H9 (cell line): ENCODE data around the gene MYO1D. TPM values are rescaled to one million over a fixed set of nuclear protein-coding genes. Genes with fewer than 3 reads are reported as not detected.

Experiments used
- DNase-seq: peaks from one replicate; pipeline ENCODE4 v3.0.0-alpha.2; 2017
- H2AFZ ChIP-seq: one replicate; pipeline ENCODE4 v1.6.1; 2013; ENCODE audit warnings: mild to moderate bottlenecking, low read length, control low read depth, moderate library complexity
- H2AK5ac ChIP-seq: 2 replicates; pipeline ENCODE4 v1.6.1; 2013; ENCODE audit warnings: low read length, control low read depth, mixed read lengths; ENCODE audit not compliant: insufficient read length
- H2BK120ac ChIP-seq: one replicate; pipeline ENCODE4 v1.6.1; 2013; ENCODE audit warnings: low read depth, mild to moderate bottlenecking, low read length, control low read depth, inconsistent platforms; ENCODE audit not compliant: poor library complexity, severe bottlenecking
- H2BK12ac ChIP-seq: 2 replicates; pipeline ENCODE4 v1.6.1; 2013; ENCODE audit warnings: low read length, control low read depth, mixed read lengths, low read depth; ENCODE audit not compliant: insufficient read length
- H2BK15ac ChIP-seq: 2 replicates; pipeline ENCODE4 v1.6.1; 2013; ENCODE audit warnings: low read depth, low read length, control low read depth
- H2BK20ac ChIP-seq: one replicate; pipeline ENCODE4 v1.6.1; 2013; ENCODE audit warnings: low read depth, mild to moderate bottlenecking, low read length, control low read depth, inconsistent platforms; ENCODE audit not compliant: poor library complexity, severe bottlenecking
- H2BK5ac ChIP-seq: 2 replicates; pipeline ENCODE4 v1.6.1; 2013; ENCODE audit warnings: low read length, control low read depth, mixed read lengths; ENCODE audit not compliant: insufficient read length
- H3K14ac ChIP-seq: 2 replicates; pipeline ENCODE4 v1.6.1; 2013; ENCODE audit warnings: low read length, control low read depth; ENCODE audit not compliant: insufficient read depth
- H3K18ac ChIP-seq: 2 replicates; pipeline ENCODE4 v1.6.1; 2013; ENCODE audit warnings: low read depth, mild to moderate bottlenecking, mixed read lengths, low read length, control low read depth; ENCODE audit not compliant: insufficient read length
- H3K23ac ChIP-seq: 2 replicates; pipeline ENCODE4 v1.6.1; 2013; ENCODE audit warnings: low read length, control low read depth, mixed read lengths, low read depth; ENCODE audit not compliant: insufficient read length
- H3K23me2 ChIP-seq: 2 replicates; pipeline ENCODE4 v1.6.1; 2013; ENCODE audit warnings: low read depth, mild to moderate bottlenecking, mixed read lengths, low read length, control low read depth; ENCODE audit not compliant: insufficient read length, poor library complexity, severe bottlenecking
- H3K27ac ChIP-seq: 2 replicates; pipeline ENCODE4 v1.5.1; 2013; ENCODE audit warnings: low read length, control low read depth, mixed read lengths, low read depth; ENCODE audit not compliant: insufficient read length
- H3K27me3 ChIP-seq: 2 replicates; pipeline ENCODE4 v1.6.1; 2013; ENCODE audit warnings: low read length, control low read depth, inconsistent platforms; ENCODE audit not compliant: insufficient read depth
- H3K4ac ChIP-seq: 2 replicates; pipeline ENCODE4 v1.6.1; 2013; ENCODE audit warnings: low read depth, mild to moderate bottlenecking, control low read depth, inconsistent platforms, low read length, moderate library complexity
- H3K4me1 ChIP-seq: 2 replicates; pipeline ENCODE4 v1.6.1; 2013; ENCODE audit warnings: low read length, control low read depth, inconsistent platforms; ENCODE audit not compliant: insufficient read depth
- H3K4me2 ChIP-seq: 2 replicates; pipeline ENCODE4 v1.6.1; 2013; ENCODE audit warnings: low read length, control low read depth, mixed read lengths; ENCODE audit not compliant: insufficient read length, insufficient read depth
- H3K56ac ChIP-seq: 2 replicates; pipeline ENCODE4 v1.6.1; 2013; ENCODE audit warnings: low read depth, mild to moderate bottlenecking, mixed read lengths, low read length, control low read depth; ENCODE audit not compliant: insufficient read length
- H3K79me1 ChIP-seq: 2 replicates; pipeline ENCODE4 v1.6.1; 2013; ENCODE audit warnings: low read depth, mild to moderate bottlenecking, moderate library complexity, low read length, control low read depth, inconsistent platforms; ENCODE audit not compliant: insufficient read depth, poor library complexity, severe bottlenecking
- H3K79me2 ChIP-seq: 2 replicates; pipeline ENCODE4 v1.6.1; 2013; ENCODE audit warnings: low read length, control low read depth, inconsistent platforms; ENCODE audit not compliant: insufficient read depth
- H3K9ac ChIP-seq: 2 replicates; pipeline ENCODE4 v1.6.1; 2013; ENCODE audit warnings: low read length, control low read depth, mixed read lengths; ENCODE audit not compliant: insufficient read length; ENCODE audit errors: extremely low read depth
- H3K9me3 ChIP-seq: one replicate; pipeline ENCODE4 v1.6.1; 2013; ENCODE audit warnings: low read depth, low read length, inconsistent platforms; ENCODE audit not compliant: control insufficient read depth
- H3T11ph ChIP-seq: one replicate; pipeline ENCODE4 v1.6.1; 2013; ENCODE audit warnings: mild to moderate bottlenecking, low read length, control low read depth, inconsistent platforms
- H4K20me1 ChIP-seq: one replicate; pipeline ENCODE4 v1.6.1; 2013; ENCODE audit not compliant: control insufficient read depth, insufficient read length, insufficient read depth
- H4K5ac ChIP-seq: 2 replicates; pipeline ENCODE4 v1.6.1; 2013; ENCODE audit warnings: low read depth, mild to moderate bottlenecking, mixed read lengths, low read length, control low read depth; ENCODE audit not compliant: insufficient read length
- H4K8ac ChIP-seq: replicated peaks from 2 replicates; pipeline ENCODE4 v1.6.1; 2013; ENCODE audit warnings: low read length, control low read depth, mixed read lengths, low read depth; ENCODE audit not compliant: insufficient read length
- H4K91ac ChIP-seq: 2 replicates; pipeline ENCODE4 v1.6.1; 2013; ENCODE audit warnings: low read depth, mild to moderate bottlenecking, moderate library complexity, mixed read lengths, low read length, control low read depth; ENCODE audit not compliant: insufficient read length
- H3K27ac Mint-ChIP-seq, 3 experiments: 2 replicates in 2 of 3; 3 replicates in 1 of 3; pipeline ENCODE4 v1.8.0; 2020 to 2021; ENCODE audit warnings: mixed read lengths in 3 of 3, mild to moderate bottlenecking in 1 of 3, moderate library complexity in 1 of 3
- H3K27me3 Mint-ChIP-seq: 2 replicates; pipeline ENCODE4 v1.8.0; 2021; ENCODE audit warnings: low read depth, mild to moderate bottlenecking, moderate library complexity, mixed read lengths
- H3K36me3 Mint-ChIP-seq, 3 experiments: 2 replicates in 2 of 3; 3 replicates in 1 of 3; pipeline ENCODE4 v1.8.0; 2020 to 2021; ENCODE audit warnings: low read depth in 3 of 3, mixed read lengths in 3 of 3; ENCODE audit not compliant: insufficient read depth in 1 of 3
- H3K4me1 Mint-ChIP-seq, 2 experiments: 2 replicates each; pipeline ENCODE4 v1.8.0; 2020; ENCODE audit warnings: mixed read lengths in 2 of 2
- H3K4me3 Mint-ChIP-seq, 2 experiments: 2 replicates in 1 of 2; 3 replicates in 1 of 2; pipeline ENCODE4 v1.8.0; 2020 to 2021; ENCODE audit warnings: mild to moderate bottlenecking in 2 of 2, mixed read lengths in 2 of 2, moderate library complexity in 1 of 2
- H3K9me3 Mint-ChIP-seq, 2 experiments: 2 replicates in 1 of 2; 3 replicates in 1 of 2; pipeline ENCODE4 v1.8.0; 2020; ENCODE audit warnings: mild to moderate bottlenecking in 2 of 2, mixed read lengths in 2 of 2, moderate library complexity in 1 of 2
- WGBS: extraction: QIAGEN DNeasy Blood & Tissue Kit; methylation state at CpG from one replicate; pipeline ENCODE4 v1.1.7; 2013; ENCODE audit warnings: missing lambda C conversion rate, low lambda C conversion rate, mixed read lengths; ENCODE audit not compliant: insufficient read length; ENCODE audit errors: extremely low coverage; 5-methylcytosine and 5-hydroxymethylcytosine counted together
- total RNA-seq: library from RNA; stranded (reverse); gene quantifications from 2 replicates; pipeline ENCODE4 v1.2.1, GENCODE V29; 2021
- TF ChIP-seq, protein P1 (sequence below): fragments of 200-600 bp; sonication (generic); conservative IDR thresholded peaks from 3 replicates; pipeline ENCODE4 v1.8.0; 2021; ENCODE audit warnings: antibody characterized with exemption, mild to moderate bottlenecking

Gene MYO1D
- total RNA-seq, 1 experiment from 2014 or later = 19.0 TPM

DNA sequence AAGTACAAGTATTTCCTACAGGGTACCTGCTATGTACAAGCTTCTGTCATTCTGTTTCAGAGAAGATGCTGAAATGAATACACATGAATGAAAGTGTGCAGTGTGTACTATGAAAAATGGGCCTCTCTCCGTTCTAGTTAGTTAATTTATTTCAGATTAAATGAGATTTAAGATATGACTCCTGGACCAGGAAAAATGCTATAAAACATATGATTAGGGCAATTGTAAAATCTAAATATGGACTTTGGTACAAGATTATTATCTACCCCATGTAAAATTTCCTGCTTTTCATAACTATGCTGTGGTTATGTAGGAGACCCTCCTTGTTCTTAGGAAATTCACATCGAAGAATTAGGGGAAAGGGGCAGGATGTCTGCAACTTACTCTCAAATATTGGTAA lies 28.9 kb downstream of the MYO1D start:
- no peaks in the 10 kb centered on the region for H3K9me3 Mint-ChIP-seq
- Histone ChIP-seq H3K9ac (no peak overlapping the region), H2BK15ac (no peak overlapping the region), H4K5ac (no peak overlapping the region), H3K79me2 (no peaks in the 10 kb centered on the region), H2AK5ac (no peak overlapping the region), H3K56ac (no peak overlapping the region), H3K4ac (no peak overlapping the region), H3K27me3 (no peaks in the 10 kb centered on the region), H3K79me1 (no peaks in the 10 kb centered on the region), H3K23ac (no peak overlapping the region), H2BK5ac (no peak overlapping the region), H3K23me2 (no peaks in the 10 kb centered on the region), H4K91ac (no peak overlapping the region), H3K4me2 (no peak overlapping the region), H3K9me3 (no peaks in the 10 kb centered on the region), H2BK20ac (no peak overlapping the region), H2AFZ (no peak overlapping the region), H3K14ac (no peak overlapping the region), H2BK12ac (no peak overlapping the region), H3K18ac (no peak overlapping the region), H3T11ph (no peak overlapping the region), H2BK120ac (no peak overlapping the region), H3K27ac (no peak overlapping the region), H3K4me1 (no peaks in the 10 kb centered on the region), H4K8ac (no peak overlapping the region), H4K20me1 (no peaks in the 10 kb centered on the region)
- whole genome bisulfite sequencing = no CpG with 5 or more reads among the region's 2 CpGs
- H3K4me3 Mint-ChIP-seq = no peak overlapping the region
- no peaks in the 10 kb centered on the region for H3K36me3 Mint-ChIP-seq
- no peak for DNase-seq
- no peak overlapping the region for H3K27ac Mint-ChIP-seq
- no peaks in the 10 kb centered on the region for H3K27me3 Mint-ChIP-seq
- TF ChIP-seq, protein P1, sequence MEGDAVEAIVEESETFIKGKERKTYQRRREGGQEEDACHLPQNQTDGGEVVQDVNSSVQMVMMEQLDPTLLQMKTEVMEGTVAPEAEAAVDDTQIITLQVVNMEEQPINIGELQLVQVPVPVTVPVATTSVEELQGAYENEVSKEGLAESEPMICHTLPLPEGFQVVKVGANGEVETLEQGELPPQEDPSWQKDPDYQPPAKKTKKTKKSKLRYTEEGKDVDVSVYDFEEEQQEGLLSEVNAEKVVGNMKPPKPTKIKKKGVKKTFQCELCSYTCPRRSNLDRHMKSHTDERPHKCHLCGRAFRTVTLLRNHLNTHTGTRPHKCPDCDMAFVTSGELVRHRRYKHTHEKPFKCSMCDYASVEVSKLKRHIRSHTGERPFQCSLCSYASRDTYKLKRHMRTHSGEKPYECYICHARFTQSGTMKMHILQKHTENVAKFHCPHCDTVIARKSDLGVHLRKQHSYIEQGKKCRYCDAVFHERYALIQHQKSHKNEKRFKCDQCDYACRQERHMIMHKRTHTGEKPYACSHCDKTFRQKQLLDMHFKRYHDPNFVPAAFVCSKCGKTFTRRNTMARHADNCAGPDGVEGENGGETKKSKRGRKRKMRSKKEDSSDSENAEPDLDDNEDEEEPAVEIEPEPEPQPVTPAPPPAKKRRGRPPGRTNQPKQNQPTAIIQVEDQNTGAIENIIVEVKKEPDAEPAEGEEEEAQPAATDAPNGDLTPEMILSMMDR = no peak
- H3K4me1 Mint-ChIP-seq = no peaks in the 10 kb centered on the region; a peak in 1 of 4 replicates
